PC-3 (cell line): ENCODE results near the gene SUGCT. TPM values are rescaled to one million over a fixed set of nuclear protein-coding genes. Genes with fewer than 3 reads are reported as not detected.
"Not testable (repeated sequence)": the region's sequence is repeated elsewhere in the genome, so short reads cannot be mapped to it uniquely, and the experiment has no call there.

Experiments
- ATAC-seq: fragments of 200-7000 bp; cut with Tn5 transposase; 2 replicates; pipeline ENCODE4 v1.9.1; 2020; ENCODE audit warnings: mild to moderate bottlenecking, moderate library complexity
- BruUV-seq: library from RNA; stranded (reverse); fragments of 400-500 nt; replicated peaks from 2 replicates; lab custom pipeline; 2021; lab: Mats Ljungman, UMichigan
- CTCF ChIA-PET: fragments of 300-600 bp; sonication (Branson Sonifier 250); formaldehyde crosslinking; loops from one replicate; lab custom pipeline; 2022; ENCODE audit warnings: antibody characterized with exemption; lab: Charles Lee
- POLR2A ChIA-PET: fragments of 300-600 bp; sonication (Branson Sonifier 250); formaldehyde crosslinking; loops from one replicate; lab custom pipeline; 2022; ENCODE audit warnings: antibody characterized with exemption; ENCODE audit not compliant: unreplicated experiment; lab: Charles Lee
- DNase-seq: peaks from one replicate; pipeline ENCODE4 v3.0.0-alpha.2; 2015
- H2AFZ ChIP-seq: fragments of 300-600 bp; sonication (generic); 2 replicates; pipeline ENCODE4 v1.6.0; 2016; ENCODE audit warnings: antibody characterized with exemption, low read length
- H3F3A ChIP-seq: fragments of 300-600 bp; sonication (generic); one replicate; pipeline ENCODE4 v1.6.0; 2017; ENCODE audit warnings: antibody characterized with exemption, low read length, control low read depth, mild to moderate bottlenecking; ENCODE audit not compliant: unreplicated experiment
- H3K27ac ChIP-seq: fragments of 300-600 bp; sonication (generic); 2 replicates; pipeline ENCODE4 v1.5.1; 2016; ENCODE audit warnings: mild to moderate bottlenecking, low read length
- H3K27me3 ChIP-seq: fragments of 300-600 bp; sonication (generic); 2 replicates; pipeline ENCODE4 v1.6.1; 2016; ENCODE audit warnings: low read length, mixed read lengths
- H3K36me3 ChIP-seq: fragments of 300-600 bp; sonication (generic); 2 replicates; pipeline ENCODE4 v1.6.1; 2016; ENCODE audit warnings: low read depth, mixed run types, low read length, mixed read lengths
- H3K4me1 ChIP-seq: fragments of 300-600 bp; sonication (generic); 2 replicates; pipeline ENCODE4 v1.5.1; 2016; ENCODE audit warnings: low read length; ENCODE audit not compliant: insufficient read depth
- H3K4me2 ChIP-seq: fragments of 300-600 bp; sonication (generic); 2 replicates; pipeline ENCODE4 v1.6.0; 2016; ENCODE audit warnings: low read length
- H3K4me3 ChIP-seq: fragments of 300-600 bp; sonication (generic); 2 replicates; pipeline ENCODE4 v1.5.1; 2016; ENCODE audit warnings: mild to moderate bottlenecking, low read length, mixed read lengths
- H3K79me2 ChIP-seq: fragments of 300-600 bp; sonication (generic); 2 replicates; pipeline ENCODE4 v1.6.1; 2017; ENCODE audit warnings: low read length, mixed read lengths
- H3K9ac ChIP-seq: fragments of 300-600 bp; sonication (generic); 2 replicates; pipeline ENCODE4 v1.6.0; 2016; ENCODE audit warnings: mild to moderate bottlenecking, low read length
- H3K9me2 ChIP-seq: fragments of 300-600 bp; sonication (generic); replicated peaks from 2 replicates; pipeline ENCODE4 v1.6.1; 2016; ENCODE audit warnings: mixed run types, low read length, mixed read lengths
- H3K9me3 ChIP-seq: fragments of 300-600 bp; sonication (generic); 2 replicates; pipeline ENCODE4 v1.6.1; 2016; ENCODE audit warnings: low read length, mixed read lengths
- H4K20me1 ChIP-seq: fragments of 300-600 bp; sonication (generic); 2 replicates; pipeline ENCODE4 v1.6.1; 2016; ENCODE audit warnings: low read length, mixed read lengths
- CTCF ChIP-seq: fragments of 300-600 bp; sonication (generic); conservative IDR thresholded peaks from 2 replicates; pipeline ENCODE4 v1.5.1; 2017; ENCODE audit warnings: antibody characterized with exemption, low read depth, mild to moderate bottlenecking, low read length
- EZH2 ChIP-seq: fragments of 300-600 bp; sonication (generic); IDR thresholded peaks from one replicate; pipeline ENCODE4 v1.6.1; 2017; ENCODE audit warnings: antibody characterized with exemption, mild to moderate bottlenecking, low read length; ENCODE audit not compliant: unreplicated experiment
- EZH2phosphoT487 ChIP-seq: fragments of 300-600 bp; sonication (generic); IDR thresholded peaks from 2 replicates; pipeline ENCODE4 v1.6.1; 2018; ENCODE audit warnings: mild to moderate bottlenecking, antibody characterized with exemption, low read length, borderline replicate concordance
- intact Hi-C: fragments of 100-400 bp; cut with micrococcal nuclease; formaldehyde crosslinking; loops from 2 replicates; pipeline ENCODE4 v1.9.0; 2023
- total RNA-seq: library from RNA; depleted of rRNA; stranded (reverse); fragments of >200 nt; gene quantifications from 2 replicates; pipeline ENCODE4 v1.2.3, GENCODE V29; 2014

SUGCT gene
- total RNA-seq, 1 experiment from 2014 or later: 2.9 TPM

DNA sequence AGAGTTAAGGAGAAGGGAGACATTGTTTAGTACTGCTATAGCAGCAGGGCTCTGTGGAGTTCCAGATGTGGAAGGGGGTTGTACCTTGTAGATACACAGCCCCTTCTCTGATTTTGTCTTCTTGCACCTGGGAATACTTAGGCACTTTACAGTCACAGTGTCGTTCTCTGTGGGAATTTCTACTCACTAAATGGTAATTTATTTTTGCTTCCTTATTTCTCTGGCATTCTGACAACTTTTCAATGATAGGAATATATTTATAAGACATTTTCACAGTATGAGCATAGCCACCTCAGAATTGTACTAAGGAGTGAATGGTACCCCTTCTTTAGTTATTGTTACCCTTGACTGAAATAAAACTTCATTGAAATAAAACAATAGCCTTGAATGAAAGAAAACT, 132.8 kb downstream of the SUGCT start:
- Histone ChIP-seq H4K20me1 (no peaks in the 10 kb centered on the region), H3K4me3 (no peak overlapping the region), H3K9me2 (no peaks in the 10 kb centered on the region), H3K9me3 (no peaks in the 10 kb centered on the region), H3K9ac (no peak overlapping the region), H3K27ac (no peak overlapping the region), H3F3A (no peaks in the 10 kb centered on the region), H3K27me3 (no peaks in the 10 kb centered on the region), H3K79me2 (no peaks in the 10 kb centered on the region), H2AFZ (no peak overlapping the region), H3K36me3 (no peaks in the 10 kb centered on the region), H3K4me1 (no peaks in the 10 kb centered on the region), H3K4me2 (no peak overlapping the region)
- DNase-seq: no peak
- BruUV-seq: no TSS peak
- no peak for ATAC-seq
- ChIA-PET CTCF (no interaction called here), POLR2A (no interaction called here)
- intact Hi-C loops: no loop called here
- TF ChIP-seq EZH2: no peak
- TF ChIP-seq EZH2phosphoT487: no peak
- no peak for TF ChIP-seq CTCF

DNA sequence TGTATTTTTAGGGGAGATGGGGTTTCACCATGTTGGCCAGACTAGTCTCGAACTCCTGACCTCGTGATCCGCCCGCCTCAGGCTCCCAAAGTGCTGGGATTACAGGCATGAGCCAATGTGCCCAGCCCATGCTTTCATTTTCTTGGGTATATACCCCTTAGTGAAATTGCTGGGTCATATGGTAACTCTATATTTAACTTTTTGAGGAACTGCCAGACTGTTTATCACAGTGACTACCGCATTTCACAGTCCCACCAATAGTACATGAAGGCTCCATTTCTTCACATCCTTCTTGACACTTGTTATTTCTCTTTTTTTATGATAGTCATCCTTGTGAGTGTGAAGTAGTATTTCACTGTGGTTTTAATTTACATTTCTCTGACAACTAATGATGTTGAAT, 134.0 kb downstream of the SUGCT start:
- H3K9me2 ChIP-seq, H3K4me1 ChIP-seq, H3K4me3 ChIP-seq, ATAC-seq, H4K20me1 ChIP-seq, intact Hi-C loops, H3K4me2 ChIP-seq, H3K27ac ChIP-seq, CTCF ChIA-PET, H3K79me2 ChIP-seq, BruUV-seq, H3K9ac ChIP-seq, DNase-seq, H3F3A ChIP-seq, H3K27me3 ChIP-seq, POLR2A ChIA-PET, H3K36me3 ChIP-seq, H2AFZ ChIP-seq, H3K9me3 ChIP-seq: not testable (repeated sequence)

DNA sequence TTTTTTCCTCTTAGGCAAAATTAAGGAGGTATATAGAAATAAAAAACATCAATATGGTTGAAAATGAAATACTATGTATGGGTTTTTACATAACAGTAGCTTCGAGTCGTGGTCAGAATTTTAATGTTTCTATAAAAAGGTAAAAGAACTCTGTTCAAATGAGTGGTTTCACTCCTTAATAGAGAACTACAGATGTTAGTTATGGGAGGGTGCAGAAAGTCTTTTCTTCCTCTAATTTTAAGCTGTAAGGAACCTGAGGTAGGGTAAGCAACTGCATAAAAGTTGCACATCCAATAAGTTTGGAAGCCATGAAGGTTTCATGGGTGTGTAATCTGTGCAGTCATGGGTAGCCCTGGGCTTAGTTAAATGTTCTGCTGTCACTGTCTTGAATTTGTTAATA, 141.3 kb downstream of the SUGCT start:
- TF ChIP-seq EZH2 (no peak), CTCF (no peak), EZH2phosphoT487 (no peak)
- Histone ChIP-seq H3K27me3 (no peaks in the 10 kb centered on the region), H3K36me3 (no peaks in the 10 kb centered on the region), H3F3A (no peaks in the 10 kb centered on the region), H3K9me2 (no peaks in the 10 kb centered on the region), H3K4me1 (no peaks in the 10 kb centered on the region), H2AFZ (no peak overlapping the region), H3K4me2 (no peak overlapping the region), H3K4me3 (no peak overlapping the region), H4K20me1 (no peaks in the 10 kb centered on the region), H3K79me2 (no peaks in the 10 kb centered on the region), H3K9me3 (no peaks in the 10 kb centered on the region), H3K27ac (no peak overlapping the region), H3K9ac (no peak overlapping the region)
- BruUV-seq: no TSS peak
- ChIA-PET POLR2A (no interaction called here), CTCF (no interaction called here)
- intact Hi-C loops: no loop called here
- DNase-seq: no peak
- ATAC-seq: no peak
